GM23338 (cell line): ENCODE results near the gene DGKD. TPM values are rescaled to one million over a fixed set of nuclear protein-coding genes. Genes with fewer than 3 reads are reported as not detected.

Experiments used
- ATAC-seq: fragments of 200-7000 bp; cut with Tn5 transposase; 3 replicates; pipeline ENCODE4 v1.9.1; 2020
- DNase-seq: peaks from one replicate; pipeline ENCODE4 v3.0.0-alpha.2; 2015; ENCODE audit warnings: low spot score
- H2AFZ ChIP-seq: fragments of 200-600 bp; sonication (generic); 2 replicates; pipeline ENCODE4 v1.8.0; 2016; ENCODE audit warnings: antibody characterized with exemption, mild to moderate bottlenecking, moderate library complexity
- H3F3A ChIP-seq: fragments of 200-600 bp; sonication (generic); replicated peaks from 2 replicates; pipeline ENCODE4 v1.8.0; 2017; ENCODE audit warnings: antibody characterized with exemption, mixed run types, low read depth
- H3K27ac ChIP-seq: fragments of 200-600 bp; sonication (generic); 2 replicates; pipeline ENCODE4 v1.6.1; 2016; ENCODE audit warnings: low read depth
- H3K27me3 ChIP-seq: fragments of 200-600 bp; sonication (generic); 2 replicates; pipeline ENCODE4 v1.8.0; 2016; ENCODE audit warnings: mild to moderate bottlenecking, mixed run types, moderate library complexity; ENCODE audit not compliant: insufficient read depth
- H3K36me3 ChIP-seq: fragments of 200-600 bp; sonication (generic); 2 replicates; pipeline ENCODE4 v1.8.0; 2016; ENCODE audit warnings: mild to moderate bottlenecking; ENCODE audit not compliant: insufficient read depth
- H3K4me1 ChIP-seq: fragments of 200-600 bp; sonication (generic); 2 replicates; pipeline ENCODE4 v1.8.0; 2016; ENCODE audit warnings: mild to moderate bottlenecking, moderate library complexity; ENCODE audit not compliant: insufficient read depth
- H3K4me2 ChIP-seq: fragments of 200-600 bp; sonication (generic); 2 replicates; pipeline ENCODE4 v1.7.1; 2017; ENCODE audit warnings: mixed run types
- H3K4me3 ChIP-seq: fragments of 200-600 bp; sonication (generic); 2 replicates; pipeline ENCODE4 v1.6.1; 2016; ENCODE audit warnings: mixed run types
- H3K79me2 ChIP-seq: fragments of 200-600 bp; sonication (generic); replicated peaks from 2 replicates; pipeline ENCODE4 v1.8.0; 2017; ENCODE audit warnings: mild to moderate bottlenecking; ENCODE audit not compliant: insufficient read depth
- H3K9me2 ChIP-seq: fragments of 200-600 bp; sonication (generic); 2 replicates; pipeline ENCODE4 v1.8.0; 2017; ENCODE audit not compliant: insufficient read depth
- H4K20me1 ChIP-seq: fragments of 200-600 bp; sonication (generic); replicated peaks from 2 replicates; pipeline ENCODE4 v1.8.0; 2017; ENCODE audit warnings: mild to moderate bottlenecking; ENCODE audit not compliant: insufficient read depth
- H3K27ac Mint-ChIP-seq: 2 replicates; pipeline ENCODE4 v1.8.0; 2020; ENCODE audit warnings: inconsistent platforms, mild to moderate bottlenecking, moderate library complexity, mixed read lengths
- H3K27me3 Mint-ChIP-seq: 3 replicates; pipeline ENCODE4 v1.8.0; 2022; ENCODE audit warnings: low read depth, mild to moderate bottlenecking, moderate library complexity, mixed read lengths, inconsistent platforms; ENCODE audit not compliant: insufficient read depth, poor library complexity
- H3K36me3 Mint-ChIP-seq: 3 replicates; pipeline ENCODE4 v1.8.0; 2021; ENCODE audit warnings: low read depth, mild to moderate bottlenecking, inconsistent platforms, moderate library complexity, mixed read lengths
- H3K4me1 Mint-ChIP-seq: 3 replicates; pipeline ENCODE4 v1.8.0; 2020; ENCODE audit warnings: mild to moderate bottlenecking, inconsistent platforms, mixed read lengths
- H3K4me3 Mint-ChIP-seq: 3 replicates; pipeline ENCODE4 v1.8.0; 2021; ENCODE audit warnings: moderate library complexity, mild to moderate bottlenecking, inconsistent platforms, mixed read lengths
- H3K9me3 Mint-ChIP-seq: 3 replicates; pipeline ENCODE4 v1.8.0; 2020; ENCODE audit warnings: moderate library complexity, mild to moderate bottlenecking, inconsistent platforms, mixed read lengths
- POLR2AphosphoS5 ChIP-seq: IDR thresholded peaks from 2 replicates; pipeline ENCODE4 v1.6.1; 2016; ENCODE audit warnings: antibody characterized with exemption, low read depth
- STAT1 ChIP-seq: IDR thresholded peaks from one replicate; pipeline ENCODE4 v1.6.1; 2016; ENCODE audit warnings: antibody characterized with exemption; ENCODE audit not compliant: unreplicated experiment
- ZNF114 ChIP-seq: fragments of 250-450 bp; sonication (Bioruptor Pico); IDR thresholded peaks from 2 replicates; pipeline ENCODE4 v1.5.0; 2020; ENCODE audit warnings: mild to moderate bottlenecking, moderate library complexity
- polyA plus RNA-seq: library from polyadenylated mRNA; unstranded; fragments of >200 nt; fragmentation: Nextera tagmentation; extraction: Ambion mirVana; gene quantifications from 2 replicates; pipeline ENCODE4 v1.2.1, GENCODE V29; 2016
- total RNA-seq: library from RNA; depleted of rRNA; stranded (reverse); fragments of >200 nt; shearing (Covaris generic); gene quantifications from 2 replicates; pipeline ENCODE4 v1.2.3, GENCODE V29; 2014
- TF ChIP-seq, protein P1 (sequence below): IDR thresholded peaks from one replicate; pipeline ENCODE4 v1.6.1; 2018; ENCODE audit warnings: antibody characterized with exemption; ENCODE audit not compliant: unreplicated experiment
- TF ChIP-seq, protein P2 (sequence below), 2 experiments: fragments of 200-600 bp in 1 of 2; sonication (generic) in 1 of 2; conservative IDR thresholded peaks; 2 replicates each; pipeline versions ENCODE4 v1.5.1 to v1.6.1; 2016 to 2017; ENCODE audit warnings: antibody characterized with exemption in 2 of 2, low read depth in 2 of 2, mild to moderate bottlenecking in 2 of 2, moderate library complexity in 1 of 2
- TF ChIP-seq, protein P3 (sequence below): fragments of 250-450 bp; sonication (Bioruptor Pico); IDR thresholded peaks from 2 replicates; pipeline ENCODE4 v1.5.0; 2020; ENCODE audit warnings: mild to moderate bottlenecking, moderate library complexity

Gene DGKD
- total and polyA plus RNA-seq, 2 experiments from 2014 or later = 11.1 to 23.4 TPM

DNA sequence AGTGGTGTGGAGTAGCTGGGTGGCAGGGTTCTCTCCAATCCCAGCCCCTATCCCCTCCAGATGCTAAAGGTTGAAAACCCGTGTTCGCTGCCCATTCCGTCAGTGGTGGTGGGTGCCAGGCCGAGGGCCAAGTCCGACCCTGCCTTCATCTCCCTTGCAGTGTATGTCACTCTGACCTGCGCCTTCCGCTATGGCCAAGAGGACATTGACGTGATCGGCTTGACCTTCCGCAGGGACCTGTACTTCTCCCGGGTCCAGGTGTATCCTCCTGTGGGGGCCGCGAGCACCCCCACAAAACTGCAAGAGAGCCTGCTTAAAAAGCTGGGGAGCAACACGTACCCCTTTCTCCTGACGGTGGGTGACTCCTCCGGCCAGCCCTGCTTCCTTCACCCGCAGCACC, 33.8 kb upstream of the DGKD start (continued):
- TF ChIP-seq, protein P1, sequence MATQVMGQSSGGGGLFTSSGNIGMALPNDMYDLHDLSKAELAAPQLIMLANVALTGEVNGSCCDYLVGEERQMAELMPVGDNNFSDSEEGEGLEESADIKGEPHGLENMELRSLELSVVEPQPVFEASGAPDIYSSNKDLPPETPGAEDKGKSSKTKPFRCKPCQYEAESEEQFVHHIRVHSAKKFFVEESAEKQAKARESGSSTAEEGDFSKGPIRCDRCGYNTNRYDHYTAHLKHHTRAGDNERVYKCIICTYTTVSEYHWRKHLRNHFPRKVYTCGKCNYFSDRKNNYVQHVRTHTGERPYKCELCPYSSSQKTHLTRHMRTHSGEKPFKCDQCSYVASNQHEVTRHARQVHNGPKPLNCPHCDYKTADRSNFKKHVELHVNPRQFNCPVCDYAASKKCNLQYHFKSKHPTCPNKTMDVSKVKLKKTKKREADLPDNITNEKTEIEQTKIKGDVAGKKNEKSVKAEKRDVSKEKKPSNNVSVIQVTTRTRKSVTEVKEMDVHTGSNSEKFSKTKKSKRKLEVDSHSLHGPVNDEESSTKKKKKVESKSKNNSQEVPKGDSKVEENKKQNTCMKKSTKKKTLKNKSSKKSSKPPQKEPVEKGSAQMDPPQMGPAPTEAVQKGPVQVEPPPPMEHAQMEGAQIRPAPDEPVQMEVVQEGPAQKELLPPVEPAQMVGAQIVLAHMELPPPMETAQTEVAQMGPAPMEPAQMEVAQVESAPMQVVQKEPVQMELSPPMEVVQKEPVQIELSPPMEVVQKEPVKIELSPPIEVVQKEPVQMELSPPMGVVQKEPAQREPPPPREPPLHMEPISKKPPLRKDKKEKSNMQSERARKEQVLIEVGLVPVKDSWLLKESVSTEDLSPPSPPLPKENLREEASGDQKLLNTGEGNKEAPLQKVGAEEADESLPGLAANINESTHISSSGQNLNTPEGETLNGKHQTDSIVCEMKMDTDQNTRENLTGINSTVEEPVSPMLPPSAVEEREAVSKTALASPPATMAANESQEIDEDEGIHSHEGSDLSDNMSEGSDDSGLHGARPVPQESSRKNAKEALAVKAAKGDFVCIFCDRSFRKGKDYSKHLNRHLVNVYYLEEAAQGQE = no peak
- TF ChIP-seq POLR2AphosphoS5 (no peak), STAT1 (no peak)

DNA sequence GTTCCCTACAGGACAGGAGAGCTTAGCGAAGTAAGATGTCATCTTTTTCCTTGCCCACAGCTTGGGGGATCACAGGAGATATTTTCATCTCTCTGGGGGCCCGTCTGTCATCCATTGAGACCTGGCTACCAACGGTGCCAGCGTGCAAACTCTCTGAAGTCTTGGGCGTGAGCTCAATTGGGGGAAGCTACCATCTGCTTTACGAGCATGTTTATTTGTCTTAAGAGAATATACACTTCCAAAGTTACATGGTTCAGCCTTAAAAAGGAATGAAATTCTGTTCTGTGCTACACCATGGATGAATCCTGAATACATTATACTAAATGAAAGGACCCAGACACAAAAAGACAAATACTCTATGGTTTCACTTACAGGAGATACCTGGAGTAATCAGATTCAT, 33.1 kb upstream of the DGKD start:
- no peaks in the 10 kb centered on the region for H3K27me3 ChIP-seq
- Mint-ChIP-seq H3K9me3 (no peaks in the 10 kb centered on the region), H3K27ac (no peak overlapping the region), H3K27me3 (no peaks in the 10 kb centered on the region), H3K36me3 (no peaks in the 10 kb centered on the region), H3K4me3 (no peak overlapping the region), H3K4me1 (peaks cover 2% of the 10 kb centered on the region; the same call in 1 of the 3 replicates)
- H3K9me2 ChIP-seq = no peaks in the 10 kb centered on the region
- no peaks in the 10 kb centered on the region for H4K20me1 ChIP-seq
- no peaks in the 10 kb centered on the region for H3K36me3 ChIP-seq
- H3K4me3 ChIP-seq = no peak overlapping the region
- no peaks in the 10 kb centered on the region for H3K4me1 ChIP-seq
- no peak overlapping the region for H3K4me2 ChIP-seq
- no peak for ATAC-seq
- H3F3A ChIP-seq = no peaks in the 10 kb centered on the region
- TF ChIP-seq, protein P2, sequence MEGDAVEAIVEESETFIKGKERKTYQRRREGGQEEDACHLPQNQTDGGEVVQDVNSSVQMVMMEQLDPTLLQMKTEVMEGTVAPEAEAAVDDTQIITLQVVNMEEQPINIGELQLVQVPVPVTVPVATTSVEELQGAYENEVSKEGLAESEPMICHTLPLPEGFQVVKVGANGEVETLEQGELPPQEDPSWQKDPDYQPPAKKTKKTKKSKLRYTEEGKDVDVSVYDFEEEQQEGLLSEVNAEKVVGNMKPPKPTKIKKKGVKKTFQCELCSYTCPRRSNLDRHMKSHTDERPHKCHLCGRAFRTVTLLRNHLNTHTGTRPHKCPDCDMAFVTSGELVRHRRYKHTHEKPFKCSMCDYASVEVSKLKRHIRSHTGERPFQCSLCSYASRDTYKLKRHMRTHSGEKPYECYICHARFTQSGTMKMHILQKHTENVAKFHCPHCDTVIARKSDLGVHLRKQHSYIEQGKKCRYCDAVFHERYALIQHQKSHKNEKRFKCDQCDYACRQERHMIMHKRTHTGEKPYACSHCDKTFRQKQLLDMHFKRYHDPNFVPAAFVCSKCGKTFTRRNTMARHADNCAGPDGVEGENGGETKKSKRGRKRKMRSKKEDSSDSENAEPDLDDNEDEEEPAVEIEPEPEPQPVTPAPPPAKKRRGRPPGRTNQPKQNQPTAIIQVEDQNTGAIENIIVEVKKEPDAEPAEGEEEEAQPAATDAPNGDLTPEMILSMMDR (conservative IDR thresholded peaks at IDR 0.05; ENCODE audit: low read depth in 2 of 2) = no peak
- TF ChIP-seq, protein P3, sequence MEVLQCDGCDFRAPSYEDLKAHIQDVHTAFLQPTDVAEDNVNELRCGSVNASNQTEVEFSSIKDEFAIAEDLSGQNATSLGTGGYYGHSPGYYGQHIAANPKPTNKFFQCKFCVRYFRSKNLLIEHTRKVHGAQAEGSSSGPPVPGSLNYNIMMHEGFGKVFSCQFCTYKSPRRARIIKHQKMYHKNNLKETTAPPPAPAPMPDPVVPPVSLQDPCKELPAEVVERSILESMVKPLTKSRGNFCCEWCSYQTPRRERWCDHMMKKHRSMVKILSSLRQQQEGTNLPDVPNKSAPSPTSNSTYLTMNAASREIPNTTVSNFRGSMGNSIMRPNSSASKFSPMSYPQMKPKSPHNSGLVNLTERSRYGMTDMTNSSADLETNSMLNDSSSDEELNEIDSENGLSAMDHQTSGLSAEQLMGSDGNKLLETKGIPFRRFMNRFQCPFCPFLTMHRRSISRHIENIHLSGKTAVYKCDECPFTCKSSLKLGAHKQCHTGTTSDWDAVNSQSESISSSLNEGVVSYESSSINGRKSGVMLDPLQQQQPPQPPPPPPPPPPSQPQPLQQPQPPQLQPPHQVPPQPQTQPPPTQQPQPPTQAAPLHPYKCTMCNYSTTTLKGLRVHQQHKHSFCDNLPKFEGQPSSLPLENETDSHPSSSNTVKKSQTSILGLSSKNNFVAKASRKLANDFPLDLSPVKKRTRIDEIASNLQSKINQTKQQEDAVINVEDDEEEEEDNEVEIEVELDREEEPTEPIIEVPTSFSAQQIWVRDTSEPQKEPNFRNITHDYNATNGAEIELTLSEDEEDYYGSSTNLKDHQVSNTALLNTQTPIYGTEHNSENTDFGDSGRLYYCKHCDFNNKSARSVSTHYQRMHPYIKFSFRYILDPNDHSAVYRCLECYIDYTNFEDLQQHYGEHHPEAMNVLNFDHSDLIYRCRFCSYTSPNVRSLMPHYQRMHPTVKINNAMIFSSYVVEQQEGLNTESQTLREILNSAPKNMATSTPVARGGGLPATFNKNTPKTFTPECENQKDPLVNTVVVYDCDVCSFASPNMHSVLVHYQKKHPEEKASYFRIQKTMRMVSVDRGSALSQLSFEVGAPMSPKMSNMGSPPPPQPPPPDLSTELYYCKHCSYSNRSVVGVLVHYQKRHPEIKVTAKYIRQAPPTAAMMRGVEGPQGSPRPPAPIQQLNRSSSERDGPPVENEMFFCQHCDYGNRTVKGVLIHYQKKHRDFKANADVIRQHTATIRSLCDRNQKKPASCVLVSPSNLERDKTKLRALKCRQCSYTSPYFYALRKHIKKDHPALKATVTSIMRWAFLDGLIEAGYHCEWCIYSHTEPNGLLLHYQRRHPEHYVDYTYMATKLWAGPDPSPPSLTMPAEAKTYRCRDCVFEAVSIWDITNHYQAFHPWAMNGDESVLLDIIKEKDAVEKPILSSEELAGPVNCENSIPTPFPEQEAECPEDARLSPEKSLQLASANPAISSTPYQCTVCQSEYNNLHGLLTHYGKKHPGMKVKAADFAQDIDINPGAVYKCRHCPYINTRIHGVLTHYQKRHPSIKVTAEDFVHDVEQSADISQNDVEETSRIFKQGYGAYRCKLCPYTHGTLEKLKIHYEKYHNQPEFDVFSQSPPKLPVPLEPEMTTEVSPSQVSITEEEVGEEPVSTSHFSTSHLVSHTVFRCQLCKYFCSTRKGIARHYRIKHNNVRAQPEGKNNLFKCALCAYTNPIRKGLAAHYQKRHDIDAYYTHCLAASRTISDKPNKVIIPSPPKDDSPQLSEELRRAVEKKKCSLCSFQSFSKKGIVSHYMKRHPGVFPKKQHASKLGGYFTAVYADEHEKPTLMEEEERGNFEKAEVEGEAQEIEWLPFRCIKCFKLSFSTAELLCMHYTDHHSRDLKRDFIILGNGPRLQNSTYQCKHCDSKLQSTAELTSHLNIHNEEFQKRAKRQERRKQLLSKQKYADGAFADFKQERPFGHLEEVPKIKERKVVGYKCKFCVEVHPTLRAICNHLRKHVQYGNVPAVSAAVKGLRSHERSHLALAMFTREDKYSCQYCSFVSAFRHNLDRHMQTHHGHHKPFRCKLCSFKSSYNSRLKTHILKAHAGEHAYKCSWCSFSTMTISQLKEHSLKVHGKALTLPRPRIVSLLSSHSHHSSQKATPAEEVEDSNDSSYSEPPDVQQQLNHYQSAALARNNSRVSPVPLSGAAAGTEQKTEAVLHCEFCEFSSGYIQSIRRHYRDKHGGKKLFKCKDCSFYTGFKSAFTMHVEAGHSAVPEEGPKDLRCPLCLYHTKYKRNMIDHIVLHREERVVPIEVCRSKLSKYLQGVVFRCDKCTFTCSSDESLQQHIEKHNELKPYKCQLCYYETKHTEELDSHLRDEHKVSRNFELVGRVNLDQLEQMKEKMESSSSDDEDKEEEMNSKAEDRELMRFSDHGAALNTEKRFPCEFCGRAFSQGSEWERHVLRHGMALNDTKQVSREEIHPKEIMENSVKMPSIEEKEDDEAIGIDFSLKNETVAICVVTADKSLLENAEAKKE = no peak
- TF ChIP-seq, protein P1 = no peak
- TF ChIP-seq STAT1 (no peak), ZNF114 (CRISPR knock-in tag) (no peak)
- peak overlapping the region; percentile 28; the same call in 1 of the 2 replicates for H2AFZ ChIP-seq
- H3K79me2 ChIP-seq = no peaks in the 10 kb centered on the region
- no peak overlapping the region for H3K27ac ChIP-seq
- no peak for DNase-seq
